ENCODE results near the gene ARL4D.
"Not testable (repeated sequence)": the region's sequence is repeated elsewhere in the genome, so short reads cannot be mapped to it uniquely, and the experiment has no call there.

The ARL4D gene

GRCh38 chr17:43371227-43371821 is 27.5 kb upstream of the ARL4D start:
- DNase-seq = no peak

- no peak for DNase-seq
Observed at GRCh38 chr17:43372273-43372911, 26.4 kb upstream of the ARL4D start.

- no peak for DNase-seq
Observed at GRCh38 chr17:43373356-43373755, 25.4 kb upstream of the ARL4D start.

GRCh38 chr17:43375915-43376314 is 22.9 kb upstream of the ARL4D start:
- DNase-seq = not testable (repeated sequence)

- no peak for DNase-seq
Observed at GRCh38 chr17:43377056-43377810, 21.6 kb upstream of the ARL4D start.

GRCh38 chr17:43378766-43379165 is 20.0 kb upstream of the ARL4D start:
- DNase-seq = no peak

- DNase-seq = no peak
Observed at GRCh38 chr17:43380307-43380706, 18.5 kb upstream of the ARL4D start.

- no peak for DNase-seq
Observed at GRCh38 chr17:43381204-43381603, 17.6 kb upstream of the ARL4D start.

- no peak for DNase-seq
Observed at GRCh38 chr17:43381621-43382020, 17.2 kb upstream of the ARL4D start.

- no peak for DNase-seq
Observed at GRCh38 chr17:43382776-43383175, 16.0 kb upstream of the ARL4D start.

- no peak for DNase-seq
Observed at GRCh38 chr17:43383372-43383771, 15.4 kb upstream of the ARL4D start.

- DNase-seq = no peak
Observed at GRCh38 chr17:43383826-43384475, 14.8 kb upstream of the ARL4D start.

- DNase-seq = no peak
Observed at GRCh38 chr17:43384476-43384862, 14.3 kb upstream of the ARL4D start.

- no peak for DNase-seq
Observed at GRCh38 chr17:43385046-43385831, 13.6 kb upstream of the ARL4D start.

GRCh38 chr17:43388359-43389045 is 10.3 kb upstream of the ARL4D start:
- peak; percentile 55 for DNase-seq

GRCh38 chr17:43389046-43389947 is 9.5 kb upstream of the ARL4D start:
- peak; percentile 45 for DNase-seq

- DNase-seq = no peak
Observed at GRCh38 chr17:43392397-43392796, 6.4 kb upstream of the ARL4D start.

GRCh38 chr17:43393944-43394482 is 4.8 kb upstream of the ARL4D start:
- DNase-seq = peak; percentile 46

GRCh38 chr17:43394696-43395095 is 4.1 kb upstream of the ARL4D start:
- DNase-seq = not testable (repeated sequence)

GRCh38 chr17:43395165-43395564 is 3.6 kb upstream of the ARL4D start:
- DNase-seq = no peak

Data from NCI-H1417 treated with DMSO at 0.1 percent for 48 hours (cell line).